GM19438 (cell line): Measurements from ENCODE around the gene PAX5.

Experiments
- ATAC-seq: cut with Tn5 transposase; IDR thresholded peaks from one replicate; pipeline ENCODE4 v1.9.1; 2021; ENCODE audit warnings: low read depth; ENCODE audit not compliant: unreplicated experiment

The PAX5 gene

GRCh38 chr9:36842560-36843530, 191.2 kb downstream of the PAX5 start:
- no peak for ATAC-seq

GRCh38 chr9:36840898-36841536, 193.1 kb downstream of the PAX5 start:
- no peak for ATAC-seq

- ATAC-seq, result no peak
These were observed 194.8 kb downstream of the PAX5 start for GRCh38 chr9:36839131-36839885.

- ATAC-seq, result no peak
These were observed 196.3 kb downstream of the PAX5 start for GRCh38 chr9:36837431-36838405.

GRCh38 chr9:36836486-36836885, 197.6 kb downstream of the PAX5 start:
- no peak for ATAC-seq

GRCh38 chr9:36835271-36835996, 198.6 kb downstream of the PAX5 start:
- no peak for ATAC-seq

- ATAC-seq, result no peak
These were observed 199.3 kb downstream of the PAX5 start for GRCh38 chr9:36834736-36835135.

- no peak for ATAC-seq
These were observed 200.1 kb downstream of the PAX5 start for GRCh38 chr9:36833954-36834353.

- no peak for ATAC-seq
These were observed 201.8 kb downstream of the PAX5 start for GRCh38 chr9:36832164-36832795.

GRCh38 chr9:36831381-36832161, 202.5 kb downstream of the PAX5 start:
- ATAC-seq, result no peak

GRCh38 chr9:36828611-36829013, 205.5 kb downstream of the PAX5 start:
- ATAC-seq, result no peak

- no peak for ATAC-seq
These were observed 206.5 kb downstream of the PAX5 start for GRCh38 chr9:36827593-36827992.

- ATAC-seq, result no peak
These were observed 207.5 kb downstream of the PAX5 start for GRCh38 chr9:36826581-36826980.

GRCh38 chr9:36825179-36825578, 208.9 kb downstream of the PAX5 start:
- ATAC-seq, result no peak

GRCh38 chr9:36823934-36824333, 210.1 kb downstream of the PAX5 start:
- no peak for ATAC-seq

GRCh38 chr9:36823466-36823865, 210.6 kb downstream of the PAX5 start:
- no peak for ATAC-seq

- no peak for ATAC-seq
These were observed 211.9 kb downstream of the PAX5 start for GRCh38 chr9:36822201-36822600.

- no peak for ATAC-seq
These were observed 213.6 kb downstream of the PAX5 start for GRCh38 chr9:36820392-36820861.
